NCI-H446 treated with DMSO at 0.1 percent for 48 hours (cell line): ENCODE measurements around the gene PDE7B.
"Not testable (repeated sequence)": the region's sequence is repeated elsewhere in the genome, so short reads cannot be mapped to it uniquely, and the experiment has no call there.

Experiments used
- DNase-seq: peaks from one replicate; lab custom pipeline; 2025; lab: John Stamatoyannopoulos, UW

Gene PDE7B

DNA sequence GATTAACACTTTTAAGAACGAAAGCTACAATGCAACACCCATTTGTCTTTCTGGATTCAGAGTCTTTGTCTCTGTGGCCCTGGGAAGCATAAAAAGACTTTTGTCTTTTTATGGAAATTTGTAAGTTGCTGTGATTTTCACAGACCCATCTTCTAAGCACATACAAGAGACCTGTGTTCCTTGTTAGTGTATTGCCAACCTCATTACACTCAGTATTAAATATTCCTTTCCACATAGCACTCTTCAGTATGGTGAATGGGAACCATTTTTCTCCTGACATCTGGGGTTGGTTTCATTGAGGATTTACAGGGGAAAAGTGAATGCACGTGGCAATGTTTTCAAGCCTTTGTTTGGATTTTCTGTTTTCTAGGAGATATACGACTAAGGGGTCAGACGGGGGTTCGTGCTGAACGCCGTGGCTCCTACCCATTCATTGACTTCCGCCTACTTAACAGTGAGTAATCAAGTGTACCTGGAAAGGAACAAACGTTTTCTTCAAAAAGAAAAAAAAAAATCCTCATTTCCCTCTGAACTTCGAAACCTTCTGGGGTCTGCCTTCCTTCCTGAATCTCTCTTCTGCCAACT lies 257.0 kb downstream of the PDE7B start:
- DNase-seq, result no peak

DNA sequence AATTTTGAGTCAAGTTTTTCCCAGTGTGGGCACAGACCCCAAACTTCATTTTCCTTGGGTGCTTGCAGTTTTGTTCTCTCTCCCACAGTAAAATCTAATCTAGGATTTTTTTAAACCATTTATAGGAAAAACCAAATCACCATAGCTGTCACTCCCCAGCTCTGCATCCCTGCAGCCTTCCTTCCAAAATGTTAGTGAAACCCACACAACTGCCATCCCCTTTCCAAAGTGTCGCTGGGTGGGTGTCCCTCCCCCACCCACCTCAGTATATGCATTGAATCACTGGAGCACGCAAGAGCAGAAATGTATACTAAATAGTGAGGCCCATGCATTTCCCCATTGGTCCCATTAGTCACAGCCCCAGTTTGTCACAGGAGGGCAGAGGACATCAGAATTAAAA lies 260.3 kb downstream of the PDE7B start:
- no peak for DNase-seq

- no peak for DNase-seq
Measured at GRCh38 chr6:136112262-136112661, 260.8 kb downstream of the PDE7B start.

DNA sequence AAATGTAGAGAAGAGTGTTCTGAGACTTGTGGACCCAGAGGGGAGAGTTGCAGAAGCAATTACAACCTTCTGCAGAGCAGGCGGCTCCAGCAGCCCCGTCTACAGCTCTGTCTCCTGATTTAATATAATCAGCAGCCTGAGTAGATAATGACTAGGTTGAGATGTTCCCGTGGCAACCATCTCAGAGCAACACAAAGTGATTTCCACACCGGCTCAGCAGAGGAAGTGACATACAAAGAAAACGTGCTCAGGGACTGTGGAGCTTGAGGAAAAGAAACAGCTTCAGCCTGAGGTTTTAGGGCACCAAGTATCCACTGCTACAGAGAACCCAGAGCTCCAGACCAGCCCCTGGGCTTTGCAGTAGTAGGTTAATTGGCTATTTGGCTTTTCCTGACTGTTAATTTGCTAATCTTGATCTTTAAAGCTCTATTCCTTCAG lies 262.3 kb downstream of the PDE7B start:
- DNase-seq, result no peak

GRCh38 chr6:136114661-136115060 lies 263.2 kb downstream of the PDE7B start:
- no peak for DNase-seq

DNA sequence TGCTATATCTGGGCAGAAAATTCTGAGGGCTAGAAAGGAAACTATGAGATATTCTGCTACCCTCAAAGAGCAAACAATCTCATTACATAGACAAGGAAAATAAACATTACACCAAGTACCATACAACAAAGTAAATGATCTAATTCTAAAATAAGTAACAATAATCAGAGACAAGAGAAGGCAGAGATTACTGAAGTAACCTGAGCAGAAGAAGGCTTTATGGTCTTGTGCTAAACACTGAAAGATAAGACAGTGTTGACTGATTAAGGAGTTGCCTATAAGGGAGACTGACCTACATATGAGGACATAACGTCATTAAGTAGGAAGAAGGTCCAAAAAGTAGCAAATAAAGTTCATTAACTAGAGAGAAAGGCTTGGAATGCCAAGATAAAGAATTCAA lies 264.4 kb downstream of the PDE7B start:
- DNase-seq, result no peak

DNA sequence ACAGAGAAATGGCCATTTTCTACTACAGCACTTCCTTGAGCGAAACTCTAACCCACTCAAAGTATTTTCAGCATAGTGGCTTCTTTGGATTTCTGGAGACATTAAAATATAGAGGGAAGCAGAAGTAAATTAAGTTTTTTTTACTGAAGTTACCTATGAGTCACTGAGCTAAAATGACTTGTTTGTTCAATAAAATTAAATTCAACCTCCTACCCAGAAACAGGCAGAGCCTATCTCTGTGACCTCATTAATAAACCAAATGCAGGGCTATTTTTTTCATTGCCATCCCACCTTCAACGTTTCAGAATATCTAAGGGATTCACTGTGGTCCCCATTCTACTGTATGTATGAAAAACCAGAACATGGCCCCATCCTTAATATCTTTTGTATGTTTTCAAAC lies 265.6 kb downstream of the PDE7B start:
- no peak for DNase-seq

GRCh38 chr6:136118787-136119186 lies 267.3 kb downstream of the PDE7B start:
- DNase-seq, result no peak

DNA sequence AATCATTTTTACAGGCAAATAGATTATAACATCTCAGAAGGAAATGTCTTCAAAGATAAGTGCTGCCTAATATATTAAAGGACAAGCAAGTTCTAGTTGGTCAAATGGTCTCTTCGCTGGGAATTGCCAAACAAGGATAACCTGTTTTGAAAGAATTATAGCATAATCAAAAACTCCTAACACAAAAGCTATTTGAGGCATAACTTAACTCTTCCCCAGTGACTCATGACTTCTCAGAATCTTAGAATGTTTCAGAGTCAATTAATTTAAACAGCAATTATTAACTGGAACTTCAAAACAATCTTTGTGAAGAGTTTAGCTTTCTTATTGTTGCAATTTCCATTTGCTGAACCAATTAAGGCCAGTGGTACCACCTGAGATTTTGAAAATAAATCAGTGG lies 272.0 kb downstream of the PDE7B start:
- DNase-seq, result no peak

DNA sequence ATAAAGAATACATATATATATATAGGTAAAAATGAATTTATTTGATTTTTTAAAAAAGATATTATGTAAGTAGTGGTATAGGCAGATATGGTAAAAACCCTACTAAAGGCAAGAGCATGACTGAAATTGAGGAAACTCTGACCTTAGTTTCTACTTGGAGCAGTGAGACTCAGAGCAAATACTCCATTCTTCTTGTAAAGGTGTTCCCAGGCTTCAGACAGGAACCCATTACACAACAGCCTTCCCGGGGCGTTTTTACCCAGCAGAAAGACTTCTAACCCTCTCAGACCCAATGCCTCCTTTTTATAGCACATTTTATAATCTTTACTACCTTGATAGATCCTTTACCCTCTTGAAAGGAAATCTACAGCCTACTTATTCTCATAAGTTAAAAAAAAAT lies 274.1 kb downstream of the PDE7B start:
- no peak for DNase-seq

DNA sequence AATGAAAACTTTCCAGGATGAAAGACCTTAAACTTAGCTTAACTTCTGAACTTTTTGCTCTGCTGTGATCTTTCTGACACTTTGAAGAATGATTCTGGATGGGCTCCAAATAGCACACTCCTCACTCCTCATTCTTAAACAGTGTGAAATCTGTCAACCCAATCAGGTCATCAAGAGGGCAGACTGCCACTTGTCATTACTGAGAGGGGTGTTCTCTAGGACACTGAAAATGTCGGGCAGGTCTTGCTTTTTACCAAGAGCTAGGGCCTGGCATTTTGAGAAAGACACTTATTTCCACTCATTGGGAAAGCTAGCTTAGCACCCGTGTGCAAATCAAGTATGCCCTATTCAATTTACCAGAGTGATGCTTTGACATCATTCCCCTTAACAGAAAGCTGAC lies 276.4 kb downstream of the PDE7B start:
- DNase-seq, result no peak

GRCh38 chr6:136129365-136129764 lies 277.9 kb downstream of the PDE7B start:
- DNase-seq, result no peak

DNA sequence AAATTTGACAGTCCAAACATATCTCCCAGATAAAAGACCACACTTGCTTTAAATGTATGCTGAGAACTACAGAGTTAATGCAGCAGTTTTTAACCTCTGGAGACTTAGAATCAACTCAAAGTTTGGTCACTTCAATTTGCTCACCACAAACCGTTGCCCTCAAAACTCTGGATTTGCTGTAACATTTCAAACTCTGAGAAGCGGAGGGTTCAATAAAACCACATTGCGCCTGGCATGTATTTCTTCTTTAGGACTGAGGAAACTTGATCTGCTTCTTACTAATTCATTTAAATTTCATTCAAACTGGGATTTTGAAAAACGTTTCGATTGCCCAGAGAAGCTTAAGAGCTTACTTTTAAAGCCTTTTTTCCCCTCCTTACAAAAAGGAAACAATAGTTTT lies 282.8 kb downstream of the PDE7B start:
- no peak for DNase-seq

- no peak for DNase-seq
Measured at GRCh38 chr6:136134751-136135150, 283.2 kb downstream of the PDE7B start.

GRCh38 chr6:136136274-136136673 lies 284.8 kb downstream of the PDE7B start:
- DNase-seq, result no peak

DNA sequence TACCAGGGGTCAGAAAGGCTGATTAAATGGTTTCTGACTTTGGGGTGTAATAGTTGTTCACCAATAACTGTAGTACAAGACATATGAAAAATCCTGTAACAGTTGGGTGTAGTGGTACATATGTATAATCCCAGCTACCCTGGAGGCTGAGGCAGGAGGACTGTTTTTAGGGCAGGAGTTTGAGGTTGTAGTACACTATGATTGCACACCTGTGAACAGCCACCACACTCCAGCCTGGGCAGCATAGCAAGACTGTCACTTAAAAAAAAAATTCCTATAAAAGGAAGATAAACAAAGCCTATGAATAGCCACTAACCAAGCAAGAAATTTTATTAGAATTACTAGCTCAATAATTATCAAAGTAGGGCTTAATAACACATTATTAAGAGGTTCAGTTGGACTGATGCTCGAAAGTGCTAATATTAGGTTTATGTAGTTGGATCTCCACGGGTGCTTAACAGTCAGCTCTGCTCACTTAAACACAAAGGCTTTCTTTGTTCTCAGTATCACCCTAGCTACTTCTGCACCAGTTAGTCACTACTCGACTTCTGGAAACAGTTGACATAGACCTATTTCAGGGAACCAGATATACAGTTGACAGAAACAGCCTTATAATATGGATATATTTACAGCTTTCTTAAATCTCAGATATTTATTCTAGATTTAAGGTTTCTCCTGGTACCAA lies 285.6 kb downstream of the PDE7B start:
- no peak for DNase-seq

GRCh38 chr6:136137739-136138402 lies 286.4 kb downstream of the PDE7B start:
- no peak for DNase-seq

DNA sequence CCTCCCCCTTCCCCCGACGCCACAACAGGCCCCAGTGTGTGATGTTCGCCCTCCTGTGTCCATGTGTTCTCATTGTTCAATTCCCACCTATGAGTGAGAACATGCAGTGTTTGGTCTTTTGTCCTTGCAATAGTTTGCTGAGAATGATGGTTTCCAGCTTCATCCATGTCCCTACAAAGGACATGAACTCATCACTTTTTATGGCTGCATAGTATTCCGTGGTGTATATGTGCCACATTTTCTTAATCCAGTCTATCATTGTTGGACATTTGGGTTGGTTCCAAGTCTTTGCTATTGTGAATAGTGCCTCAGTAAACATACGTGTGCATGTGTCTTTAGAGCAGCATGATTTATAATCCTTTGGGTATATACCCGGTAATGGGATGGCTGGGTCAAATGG lies 287.6 kb downstream of the PDE7B start:
- not testable (repeated sequence) for DNase-seq

- no peak for DNase-seq
Measured at GRCh38 chr6:136144251-136145023, 292.9 kb downstream of the PDE7B start.

DNA sequence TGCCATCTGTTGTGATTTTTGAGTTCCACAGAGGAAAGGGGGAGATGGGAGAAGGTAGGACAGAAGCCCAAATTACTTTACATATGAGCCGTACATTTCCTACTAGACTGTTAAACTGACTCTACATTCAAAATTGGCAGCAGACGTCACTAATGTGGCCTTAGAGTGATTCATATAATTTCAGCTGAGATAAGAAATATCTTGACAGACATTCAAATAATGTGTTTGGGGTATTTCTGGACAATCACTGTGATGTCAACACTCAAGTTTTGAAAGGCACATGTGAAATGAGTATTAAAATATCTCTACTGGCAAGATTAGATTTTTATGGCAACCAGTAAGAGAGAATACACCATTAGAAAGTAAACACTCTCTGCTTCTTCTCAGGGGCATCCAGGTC lies 294.6 kb downstream of the PDE7B start:
- DNase-seq, result no peak

- DNase-seq, result no peak
Measured at GRCh38 chr6:136147342-136147741, 295.8 kb downstream of the PDE7B start.

- no peak for DNase-seq
Measured at GRCh38 chr6:136148051-136148450, 296.6 kb downstream of the PDE7B start.

DNA sequence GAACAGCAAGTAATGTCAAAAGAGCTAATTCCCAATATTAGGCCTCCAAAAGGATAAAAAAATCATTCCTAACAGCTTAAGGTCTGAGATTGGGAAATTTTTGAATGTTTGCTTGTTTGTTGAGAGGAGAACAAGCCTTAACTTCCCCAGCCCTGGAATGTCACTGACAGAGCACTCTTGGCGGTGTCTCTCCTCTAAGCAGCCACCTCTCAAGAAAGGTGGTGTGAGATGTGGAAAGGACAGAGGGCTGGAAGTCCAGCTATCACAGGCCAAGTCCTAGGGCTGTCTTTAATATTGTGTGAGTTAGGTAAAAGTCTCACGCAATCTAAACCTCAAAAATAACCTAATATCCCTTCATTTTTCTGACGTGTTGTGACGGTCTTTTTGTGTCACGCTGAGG lies 297.0 kb downstream of the PDE7B start:
- no peak for DNase-seq
